Neural crest cell (in vitro differentiated cells): Measurements from ENCODE around the gene USP46. TPM values are rescaled to one million over a fixed set of nuclear protein-coding genes. Genes with fewer than 3 reads are reported as not detected.

ENCODE experiments used
- DNase-seq: peaks from one replicate; pipeline ENCODE4 v3.0.0; 2021; ENCODE audit warnings: low read depth, mixed read lengths, low spot score
- H3K27ac Mint-ChIP-seq: one replicate; pipeline ENCODE4 v1.8.0; 2021; ENCODE audit warnings: mild to moderate bottlenecking, mixed read lengths; ENCODE audit not compliant: unreplicated experiment
- H3K27me3 Mint-ChIP-seq: 2 replicates; pipeline ENCODE4 v1.8.0; 2021; ENCODE audit warnings: low read depth, mild to moderate bottlenecking, mixed read lengths
- H3K36me3 Mint-ChIP-seq: 2 replicates; pipeline ENCODE4 v1.8.0; 2021; ENCODE audit warnings: low read depth, mild to moderate bottlenecking, mixed read lengths
- H3K4me1 Mint-ChIP-seq: 2 replicates; pipeline ENCODE4 v1.8.0; 2021; ENCODE audit warnings: mixed read lengths
- H3K4me3 Mint-ChIP-seq: one replicate; pipeline ENCODE4 v1.8.0; 2021; ENCODE audit warnings: mild to moderate bottlenecking, mixed read lengths
- H3K9me3 Mint-ChIP-seq: 2 replicates; pipeline ENCODE4 v1.8.0; 2021; ENCODE audit warnings: mixed read lengths
- total RNA-seq: library from RNA; stranded (reverse); gene quantifications from 2 replicates; pipeline ENCODE4 v1.2.1, GENCODE V29; 2021
- TF ChIP-seq, protein P1 (sequence below): fragments of 200-600 bp; sonication (generic); conservative IDR thresholded peaks from 2 replicates; pipeline ENCODE4 v1.5.0; 2021; ENCODE audit warnings: antibody characterized with exemption, mild to moderate bottlenecking

Gene USP46
- total RNA-seq, 1 donor from 2014 or later = 41.1 TPM

- no peak overlapping the region for H3K4me3 Mint-ChIP-seq
- no peak for DNase-seq
- no peaks in the 10 kb centered on the region for H3K9me3 Mint-ChIP-seq
- TF ChIP-seq, protein P1, sequence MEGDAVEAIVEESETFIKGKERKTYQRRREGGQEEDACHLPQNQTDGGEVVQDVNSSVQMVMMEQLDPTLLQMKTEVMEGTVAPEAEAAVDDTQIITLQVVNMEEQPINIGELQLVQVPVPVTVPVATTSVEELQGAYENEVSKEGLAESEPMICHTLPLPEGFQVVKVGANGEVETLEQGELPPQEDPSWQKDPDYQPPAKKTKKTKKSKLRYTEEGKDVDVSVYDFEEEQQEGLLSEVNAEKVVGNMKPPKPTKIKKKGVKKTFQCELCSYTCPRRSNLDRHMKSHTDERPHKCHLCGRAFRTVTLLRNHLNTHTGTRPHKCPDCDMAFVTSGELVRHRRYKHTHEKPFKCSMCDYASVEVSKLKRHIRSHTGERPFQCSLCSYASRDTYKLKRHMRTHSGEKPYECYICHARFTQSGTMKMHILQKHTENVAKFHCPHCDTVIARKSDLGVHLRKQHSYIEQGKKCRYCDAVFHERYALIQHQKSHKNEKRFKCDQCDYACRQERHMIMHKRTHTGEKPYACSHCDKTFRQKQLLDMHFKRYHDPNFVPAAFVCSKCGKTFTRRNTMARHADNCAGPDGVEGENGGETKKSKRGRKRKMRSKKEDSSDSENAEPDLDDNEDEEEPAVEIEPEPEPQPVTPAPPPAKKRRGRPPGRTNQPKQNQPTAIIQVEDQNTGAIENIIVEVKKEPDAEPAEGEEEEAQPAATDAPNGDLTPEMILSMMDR = no peak
- H3K36me3 Mint-ChIP-seq = peaks cover 10% of the 10 kb centered on the region
- H3K27me3 Mint-ChIP-seq = no peaks in the 10 kb centered on the region
- H3K27ac Mint-ChIP-seq = no peak overlapping the region
- no peaks in the 10 kb centered on the region for H3K4me1 Mint-ChIP-seq
Measured at GRCh38 chr4:52628543-52628942, 30.6 kb downstream of the USP46 start.

- H3K4me3 Mint-ChIP-seq = no peak overlapping the region
- no peaks in the 10 kb centered on the region for H3K9me3 Mint-ChIP-seq
- TF ChIP-seq, protein P1 = no peak
- H3K36me3 Mint-ChIP-seq = peaks cover 12% of the 10 kb centered on the region
- H3K27ac Mint-ChIP-seq = no peak overlapping the region
- H3K27me3 Mint-ChIP-seq = no peaks in the 10 kb centered on the region
- H3K4me1 Mint-ChIP-seq = no peaks in the 10 kb centered on the region
- DNase-seq = no peak
Measured at GRCh38 chr4:52627876-52628275, 31.2 kb downstream of the USP46 start.

DNA sequence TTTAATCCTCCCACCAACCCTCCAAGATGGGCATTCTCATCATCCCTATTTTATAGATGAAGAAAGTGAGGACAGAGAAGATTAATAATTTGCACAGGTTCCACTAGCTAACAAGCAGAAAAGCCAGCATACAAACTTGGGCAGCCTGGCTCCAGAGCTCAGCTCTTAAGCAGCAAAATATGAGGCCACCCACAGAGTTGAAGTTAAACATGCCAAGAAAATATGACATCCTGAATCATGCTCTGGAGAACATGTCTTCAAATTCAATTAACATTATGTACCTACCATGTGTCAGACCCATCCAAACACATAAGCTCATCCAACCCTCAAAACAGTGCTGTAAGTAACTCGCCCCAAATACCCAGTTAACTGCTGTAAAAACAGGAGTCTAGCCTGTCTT is 33.9 kb downstream of the USP46 start:
- peaks cover 27% of the 10 kb centered on the region for H3K36me3 Mint-ChIP-seq
- TF ChIP-seq, protein P1 = no peak
- no peak overlapping the region for H3K4me3 Mint-ChIP-seq
- no peaks in the 10 kb centered on the region for H3K4me1 Mint-ChIP-seq
- H3K9me3 Mint-ChIP-seq = no peaks in the 10 kb centered on the region
- no peaks in the 10 kb centered on the region for H3K27me3 Mint-ChIP-seq
- no peak for DNase-seq
- no peak overlapping the region for H3K27ac Mint-ChIP-seq

GRCh38 chr4:52622564-52622963 is 36.5 kb downstream of the USP46 start:
- Mint-ChIP-seq H3K27ac (no peak overlapping the region), H3K9me3 (no peaks in the 10 kb centered on the region), H3K4me1 (peaks cover 8% of the 10 kb centered on the region), H3K4me3 (no peak overlapping the region), H3K27me3 (no peaks in the 10 kb centered on the region), H3K36me3 (peaks cover 27% of the 10 kb centered on the region)
- TF ChIP-seq, protein P1 = no peak
- no peak for DNase-seq

DNA sequence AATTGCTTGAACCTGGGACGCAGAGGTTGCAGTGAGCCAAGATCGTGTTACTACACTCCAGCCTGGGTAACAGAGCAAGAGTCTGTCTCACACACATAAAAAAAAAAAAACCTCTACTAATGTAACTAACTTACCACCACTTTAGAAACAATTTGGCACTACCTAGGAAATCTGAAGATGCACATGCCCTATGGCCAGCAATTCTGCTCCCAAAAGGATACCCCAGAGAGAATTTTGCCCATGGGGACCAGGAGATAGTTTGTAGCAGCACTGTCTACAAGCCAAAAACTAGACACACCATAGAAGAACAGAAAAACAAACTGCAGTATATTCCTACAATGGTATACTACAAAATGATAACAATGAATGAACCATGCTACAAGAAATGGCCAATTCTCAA is 37.5 kb downstream of the USP46 start:
- Mint-ChIP-seq H3K27me3 (no peaks in the 10 kb centered on the region), H3K27ac (no peak overlapping the region), H3K4me3 (no peak overlapping the region), H3K4me1 (peaks cover 12% of the 10 kb centered on the region), H3K36me3 (peaks cover 25% of the 10 kb centered on the region), H3K9me3 (no peaks in the 10 kb centered on the region)
- TF ChIP-seq, protein P1 = no peak
- no peak for DNase-seq

GRCh38 chr4:52619591-52619931 is 39.5 kb downstream of the USP46 start:
- Mint-ChIP-seq H3K4me3 (no peak overlapping the region), H3K4me1 (peaks cover 12% of the 10 kb centered on the region), H3K27ac (no peak overlapping the region)

More at GRCh38 chr4:52619591-52619931, 39.5 kb downstream of the USP46 start:
- Mint-ChIP-seq H3K9me3 (no peaks in the 10 kb centered on the region), H3K27me3 (no peaks in the 10 kb centered on the region), H3K36me3 (peaks cover 21% of the 10 kb centered on the region)
- TF ChIP-seq, protein P1 = no peak
- no peak for DNase-seq
